Measurements from ENCODE around the gene NELL1.

NELL1 gene

DNA sequence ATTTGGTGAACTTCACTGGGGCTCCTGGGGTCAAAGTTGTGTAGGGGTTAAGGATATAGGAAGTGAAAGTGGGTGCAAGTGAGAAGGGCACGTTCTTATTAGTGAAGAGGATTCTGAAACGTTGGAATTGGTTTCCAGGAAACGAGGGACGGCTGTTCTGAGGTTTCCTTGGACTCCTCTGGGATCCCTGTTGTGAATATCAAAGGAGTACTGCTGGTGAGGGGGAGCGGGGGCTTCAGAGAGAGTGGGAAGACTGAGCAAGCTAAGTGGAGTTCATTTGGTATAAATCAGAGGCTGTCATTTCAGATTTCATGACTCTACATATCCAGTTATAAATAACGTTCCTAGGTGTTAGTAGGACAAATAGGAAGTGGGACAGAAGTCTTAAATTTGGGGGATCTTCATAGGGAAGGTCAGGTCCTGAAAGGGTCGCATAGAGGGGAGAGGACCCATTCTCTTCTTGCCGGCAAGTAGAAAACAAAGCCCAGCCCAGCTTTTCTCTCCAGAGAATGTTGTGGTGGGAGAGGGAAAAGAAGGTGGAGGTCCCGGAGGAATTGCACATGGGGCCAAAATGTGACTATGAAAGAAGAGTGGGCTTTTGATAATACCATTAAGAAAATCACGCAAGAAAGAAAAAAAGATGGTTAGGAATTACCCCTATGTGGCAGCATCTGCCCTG, 1.1 kb upstream of the NELL1 start:
- in situ Hi-C loops (cut with MboI; ENCODE audit: low sequenced_read_pairs) = no loop called here

DNA sequence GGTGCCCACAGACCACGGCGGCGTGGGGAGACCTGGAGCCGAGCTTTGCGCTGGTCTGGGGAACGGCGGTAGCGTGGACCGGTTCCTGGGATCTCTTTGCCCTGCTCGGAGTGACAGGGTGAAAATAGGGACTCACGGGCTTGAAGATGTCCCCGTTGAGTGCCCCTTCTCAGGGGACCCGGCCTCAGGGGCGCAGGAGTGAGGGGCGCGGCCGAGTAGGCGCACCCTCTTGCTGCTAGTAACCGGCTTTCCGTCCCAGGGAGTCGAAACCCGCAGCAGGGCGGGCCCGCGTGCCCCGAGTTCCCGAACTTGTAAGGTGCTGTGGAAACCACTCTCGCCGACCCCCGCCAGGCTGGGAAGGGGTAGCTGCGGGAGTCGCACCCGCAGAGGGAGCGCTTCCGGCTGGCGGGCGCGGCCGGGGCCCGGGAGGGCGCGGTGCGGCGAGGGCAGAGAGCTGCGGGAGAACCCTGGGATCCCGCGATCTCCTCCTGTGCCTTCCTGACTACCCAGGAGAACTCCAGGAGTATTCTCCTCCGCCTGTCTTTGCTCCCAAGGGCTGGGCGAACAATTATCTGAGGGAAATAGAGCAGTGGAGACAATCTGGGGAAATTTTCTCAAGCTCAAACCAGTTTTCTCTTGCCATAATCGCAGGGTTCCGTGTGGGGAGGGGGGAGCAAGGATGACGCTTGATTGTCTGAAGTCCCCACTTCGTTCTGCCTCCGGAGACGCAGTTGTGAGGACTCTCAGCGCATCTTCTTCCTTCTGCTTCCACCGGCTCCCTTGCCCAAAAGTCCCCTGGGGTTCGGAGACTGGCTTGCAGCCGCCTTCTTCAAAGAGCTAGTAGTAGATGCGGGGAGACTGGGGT, 666 bp downstream of the NELL1 start:
- in situ Hi-C loops (cut with MboI; ENCODE audit: low sequenced_read_pairs) = no loop called here

DNA sequence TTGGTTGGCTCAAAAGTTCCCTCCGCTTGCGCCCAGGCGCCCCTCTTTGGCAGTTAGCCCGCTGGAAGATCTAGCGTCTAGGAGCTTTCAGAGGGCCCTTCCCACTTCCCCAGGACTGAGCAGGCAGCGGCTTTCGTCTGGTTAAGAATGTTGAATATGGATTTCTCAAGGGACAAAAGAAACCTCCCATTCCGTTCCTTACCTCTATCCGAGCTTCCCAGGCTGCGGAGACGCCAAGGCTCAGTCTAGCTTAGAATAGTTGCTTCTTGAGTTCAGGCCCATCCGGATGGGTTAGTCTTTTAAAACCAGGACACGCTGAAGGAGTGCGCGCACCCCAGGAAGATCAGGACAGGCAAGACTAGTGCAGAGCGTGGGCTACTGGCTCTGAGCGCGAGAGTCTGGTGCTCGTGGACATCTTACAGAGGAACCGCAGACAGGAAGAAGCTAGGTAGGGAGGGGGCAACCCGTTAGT, 1.6 kb downstream of the NELL1 start:
- in situ Hi-C loops (cut with MboI; ENCODE audit: low sequenced_read_pairs) = no loop called here

DNA sequence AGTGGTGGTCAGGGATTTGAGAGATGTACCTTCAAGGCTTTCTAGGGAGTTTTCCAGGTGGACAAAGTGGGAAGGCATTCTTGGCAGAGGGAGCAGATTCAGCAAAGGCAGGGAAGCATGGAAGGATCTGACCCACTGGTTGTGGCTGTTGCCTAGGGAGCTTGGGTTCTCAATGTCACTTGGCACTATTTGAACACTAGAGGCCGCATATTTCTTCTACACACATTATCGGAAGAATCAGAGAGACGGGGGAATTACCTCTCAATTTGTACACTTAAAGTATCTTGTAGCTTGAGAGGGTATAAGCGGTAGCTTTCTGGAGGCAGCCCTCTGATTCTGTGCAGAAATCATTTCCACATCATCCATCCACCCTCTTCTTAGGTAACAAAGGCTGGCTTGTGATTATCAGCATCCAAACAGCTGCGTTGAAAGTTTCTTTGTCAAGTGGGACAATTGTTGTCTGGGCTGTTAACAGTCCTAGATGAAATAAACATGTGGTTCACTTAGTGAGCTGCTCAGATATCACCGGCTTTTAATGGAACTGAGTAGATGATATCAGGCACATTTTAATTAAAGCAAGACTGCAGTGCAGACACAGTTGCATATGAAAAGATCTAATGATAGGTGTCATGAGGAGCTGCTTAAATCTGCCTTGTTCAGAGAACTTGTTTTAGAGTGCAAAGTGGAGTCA, 2.6 kb downstream of the NELL1 start:
- in situ Hi-C loops (cut with MboI; ENCODE audit: low sequenced_read_pairs) = no loop called here

DNA sequence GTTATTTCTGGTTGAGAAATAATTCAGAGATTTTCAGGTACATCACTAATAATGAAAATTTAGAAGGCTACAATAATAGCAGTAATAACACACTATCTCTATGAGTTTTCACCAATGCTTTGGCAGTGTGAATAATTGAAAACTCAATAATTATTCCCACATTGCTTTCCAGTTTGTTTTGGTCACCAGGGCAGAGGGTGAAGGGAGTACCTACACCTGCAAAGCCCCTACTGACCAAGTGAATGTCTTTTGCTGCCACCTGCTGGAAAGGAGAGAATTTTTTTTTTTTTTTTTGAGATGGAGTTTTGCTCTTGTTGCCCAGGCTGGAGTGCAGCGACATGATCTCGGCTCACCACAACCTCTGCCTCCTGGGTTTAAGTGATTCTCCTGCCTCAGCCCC, 3.2 kb downstream of the NELL1 start:
- in situ Hi-C loops (cut with MboI; ENCODE audit: low sequenced_read_pairs) = no loop called here

DNA sequence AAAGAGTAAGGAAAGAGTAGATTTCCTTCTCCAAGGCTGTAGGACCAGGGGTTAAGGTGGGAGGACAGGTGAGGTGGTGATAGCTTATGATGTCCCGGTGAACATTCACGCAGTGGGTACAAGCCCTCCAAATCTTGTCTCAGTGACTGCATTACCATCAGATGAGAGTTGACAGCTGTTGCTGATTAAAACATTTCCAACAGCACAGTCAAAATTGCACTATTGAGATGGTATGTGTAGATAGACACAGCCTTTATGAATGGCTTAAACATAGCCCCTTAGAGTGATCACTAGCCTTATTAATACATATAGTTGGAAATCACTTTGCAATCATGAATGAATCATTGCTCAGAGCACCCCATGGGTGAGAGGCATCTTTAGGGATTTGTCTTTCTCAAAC, 7.3 kb downstream of the NELL1 start:
- in situ Hi-C loops (cut with MboI; ENCODE audit: low sequenced_read_pairs) = no loop called here

DNA sequence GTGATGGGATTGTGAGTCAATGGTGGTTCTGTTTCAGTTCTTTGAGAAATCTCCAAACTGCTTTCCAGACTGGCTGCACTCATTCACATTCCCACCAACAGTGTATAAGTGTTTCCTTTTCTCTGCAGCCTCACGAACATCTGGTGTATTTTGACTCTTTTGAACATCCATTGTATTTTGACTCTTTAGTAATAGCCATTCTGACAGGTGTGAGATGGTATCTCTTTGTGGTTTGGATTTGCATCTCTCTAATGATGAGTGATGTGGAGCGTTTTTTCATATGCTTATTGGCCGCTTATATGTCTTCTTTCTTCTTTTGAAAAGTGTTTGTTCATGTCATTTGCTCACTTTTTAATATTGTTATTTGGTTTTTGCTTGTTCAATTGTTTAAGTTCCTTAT, 19.4 kb downstream of the NELL1 start:
- in situ Hi-C loops (cut with MboI; ENCODE audit: low sequenced_read_pairs) = no loop called here

DNA sequence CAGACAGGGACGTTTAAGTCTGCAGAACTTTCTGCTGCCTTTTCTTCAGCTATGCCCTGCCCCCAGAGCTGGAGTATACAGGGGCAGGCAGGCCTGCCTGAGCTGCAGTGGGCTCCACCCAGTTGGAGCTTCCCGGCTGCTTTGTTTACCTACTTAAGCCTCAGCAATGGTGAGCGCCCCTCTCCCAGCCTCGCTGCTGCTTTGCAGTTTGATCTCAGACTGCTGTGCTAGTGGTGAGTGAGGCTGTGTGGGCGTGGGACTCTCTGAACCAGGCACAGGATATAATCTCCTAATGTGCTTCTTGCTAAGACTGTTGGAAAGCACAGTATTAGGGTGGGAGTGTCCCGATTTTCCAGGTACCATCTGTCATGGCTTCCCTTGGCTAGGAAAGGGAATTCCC, 38.5 kb downstream of the NELL1 start:
- in situ Hi-C loops (cut with MboI; ENCODE audit: low sequenced_read_pairs) = no loop called here

DNA sequence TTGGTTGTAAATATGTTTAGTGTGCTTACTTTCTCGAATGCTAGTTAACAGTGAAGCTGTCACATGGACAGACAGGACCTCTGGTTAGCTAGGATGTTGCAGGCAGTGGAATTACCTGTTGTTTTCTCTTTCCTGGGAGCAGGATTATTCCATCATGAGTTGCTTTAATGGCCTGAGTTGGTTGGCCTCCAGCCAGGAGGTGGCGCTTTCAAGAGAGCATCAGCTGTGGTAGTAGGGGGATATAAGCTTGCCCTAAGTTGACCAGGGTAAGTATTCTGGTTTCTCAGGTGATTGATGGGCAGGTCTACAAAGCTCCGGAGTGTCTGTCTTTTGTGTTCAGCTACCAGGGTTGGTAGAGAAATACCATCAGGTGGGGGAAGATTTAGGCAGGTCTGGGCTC, 43.5 kb downstream of the NELL1 start:
- in situ Hi-C loops (cut with MboI; ENCODE audit: low sequenced_read_pairs) = no loop called here

DNA sequence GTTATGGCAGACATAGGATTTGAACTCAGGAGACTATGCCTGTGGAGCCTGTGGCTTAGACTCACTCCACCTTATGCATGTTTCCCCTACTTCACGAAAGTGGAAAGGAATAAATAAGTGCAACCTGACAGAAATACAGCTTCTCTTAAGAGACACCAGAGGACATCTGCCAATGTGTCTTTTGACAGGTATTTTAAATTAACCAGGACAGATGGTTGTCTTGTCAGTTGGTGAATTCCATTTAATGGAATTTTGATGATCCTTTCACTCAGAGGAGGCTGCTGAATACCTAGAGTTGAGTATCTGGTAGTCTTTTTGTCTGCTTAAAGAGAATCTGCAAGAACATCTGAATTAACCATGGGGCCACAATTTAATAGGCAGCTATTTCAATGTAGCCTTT, 46.1 kb downstream of the NELL1 start:
- in situ Hi-C loops (cut with MboI; ENCODE audit: low sequenced_read_pairs) = no loop called here

DNA sequence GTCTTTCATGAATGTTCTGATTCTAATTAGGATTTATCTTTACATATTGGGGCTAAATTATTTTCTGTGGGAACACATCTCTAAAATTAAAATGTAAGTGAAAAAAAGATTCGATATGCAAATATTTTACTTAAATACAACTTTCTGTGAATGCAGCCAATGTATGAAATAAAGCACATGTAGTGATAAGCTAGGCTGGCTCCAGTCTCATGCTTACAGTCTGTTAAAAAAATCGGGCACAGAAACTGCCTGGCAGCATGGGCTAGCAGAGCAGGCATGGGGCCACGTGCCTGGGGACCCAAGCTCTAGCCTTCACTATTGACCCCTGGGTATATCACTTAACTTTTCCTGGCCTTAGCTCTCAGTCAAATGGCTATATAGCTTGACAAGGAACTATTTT, 46.5 kb downstream of the NELL1 start:
- in situ Hi-C loops (cut with MboI; ENCODE audit: low sequenced_read_pairs) = no loop called here

DNA sequence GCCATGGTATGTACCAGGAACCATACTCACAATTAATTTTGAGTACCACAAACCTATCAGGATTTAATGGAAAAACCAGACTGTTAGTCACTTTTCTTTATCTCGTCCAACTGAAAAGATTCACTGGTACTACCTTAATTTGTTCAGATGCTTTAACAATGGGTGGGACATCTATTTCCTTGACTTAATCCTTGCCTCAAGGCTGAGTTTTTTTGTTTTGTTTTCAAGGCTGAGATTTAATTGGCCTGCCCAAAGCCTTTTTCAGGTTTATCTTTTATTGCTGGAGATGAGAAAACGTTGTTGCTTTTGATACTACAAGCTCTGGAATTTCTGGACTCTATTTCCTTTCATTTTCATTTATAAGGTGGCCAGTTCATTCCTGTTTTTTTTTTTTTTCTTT, 50.4 kb downstream of the NELL1 start:
- in situ Hi-C loops (cut with MboI; ENCODE audit: low sequenced_read_pairs) = no loop called here

DNA sequence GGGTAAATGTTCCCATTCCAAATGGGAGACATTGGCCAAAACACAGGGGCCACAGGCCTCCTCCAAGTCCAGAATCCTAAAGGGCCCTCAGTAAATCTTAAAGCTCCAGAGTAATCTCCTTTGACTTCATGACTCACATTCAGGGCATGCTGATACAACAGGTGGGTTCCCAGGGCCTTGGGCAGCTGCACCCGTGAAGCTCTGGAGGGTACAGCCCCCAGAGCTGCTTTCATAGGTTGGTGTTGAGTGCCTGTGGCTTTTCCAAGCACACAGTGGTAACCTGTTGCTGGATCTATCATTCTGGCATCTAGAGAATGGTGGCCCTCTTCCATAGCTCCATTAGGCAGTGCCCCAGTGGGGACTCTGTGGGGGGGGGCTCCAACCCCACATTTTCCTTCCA, 54.0 kb downstream of the NELL1 start:
- in situ Hi-C loops (cut with MboI; ENCODE audit: low sequenced_read_pairs) = no loop called here

DNA sequence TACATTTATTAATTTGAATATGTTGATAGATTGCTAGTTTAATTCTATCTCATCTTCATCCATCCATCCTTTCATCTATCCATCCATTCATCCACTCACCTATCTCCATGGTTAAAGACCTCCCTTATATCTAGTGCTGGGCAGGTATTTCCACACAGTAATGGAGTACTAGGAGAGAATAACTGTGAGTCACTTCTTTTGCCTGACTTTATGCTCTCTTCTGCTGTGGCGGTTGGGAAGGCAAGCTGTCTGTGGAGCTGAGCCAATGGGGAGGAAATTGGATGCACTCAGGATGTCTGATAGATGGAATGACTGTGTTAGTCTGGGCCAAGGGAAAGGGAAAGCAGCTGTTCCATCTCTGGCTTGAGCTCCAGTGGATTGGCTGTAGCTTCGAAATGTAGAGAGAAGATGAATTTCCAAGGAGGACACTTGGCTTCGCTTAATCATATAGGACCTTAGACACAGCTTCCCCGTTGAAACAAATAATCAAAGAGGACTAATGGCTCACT, 60.3 kb downstream of the NELL1 start:
- in situ Hi-C loops (cut with MboI; ENCODE audit: low sequenced_read_pairs) = no loop called here

DNA sequence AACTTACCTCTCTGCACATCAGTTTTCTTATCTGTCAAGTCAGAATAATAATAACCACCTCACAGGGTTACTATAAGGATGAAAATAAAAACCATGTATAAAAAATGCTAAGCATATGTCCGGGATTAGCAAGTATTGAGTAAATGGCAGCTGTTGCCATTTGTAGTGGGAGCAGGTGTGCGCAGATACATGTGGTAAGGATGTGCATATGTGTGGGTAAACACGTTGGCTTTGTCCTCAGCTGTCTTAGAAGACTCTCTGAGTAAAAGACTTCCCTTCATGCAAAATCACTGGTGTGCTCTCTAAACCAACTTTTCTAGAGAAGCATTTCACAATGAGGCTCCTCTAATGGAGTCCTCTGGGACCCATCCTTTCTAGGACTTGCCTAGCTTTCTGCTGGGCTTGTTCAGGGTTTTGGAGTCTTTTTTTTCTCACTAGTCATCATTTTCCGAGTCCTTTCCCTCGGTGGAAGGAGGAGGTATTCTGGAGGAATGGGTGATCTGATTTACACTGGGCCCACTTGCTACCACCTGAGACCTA, 62.4 kb downstream of the NELL1 start:
- in situ Hi-C loops (cut with MboI; ENCODE audit: low sequenced_read_pairs) = no loop called here

DNA sequence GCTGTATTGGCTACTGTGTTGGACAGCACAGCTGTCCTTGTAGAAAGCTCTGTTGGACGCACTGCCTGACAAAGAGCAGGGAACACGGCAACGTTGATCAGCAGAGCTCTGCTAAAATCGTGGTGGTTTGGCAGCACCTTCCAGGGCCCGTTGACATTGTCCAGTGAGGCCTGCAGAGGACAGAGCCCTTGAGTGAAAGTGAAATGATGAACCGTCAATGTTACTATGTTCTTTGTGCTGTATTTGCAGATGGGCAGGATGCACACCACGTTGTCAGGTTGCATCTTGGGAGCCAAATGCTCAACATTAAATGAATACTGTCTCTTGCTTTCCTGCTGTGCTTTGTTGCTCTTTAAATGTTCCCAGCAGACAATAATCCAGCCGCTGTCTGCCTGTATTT, 69.7 kb downstream of the NELL1 start:
- in situ Hi-C loops (cut with MboI; ENCODE audit: low sequenced_read_pairs) = no loop called here

DNA sequence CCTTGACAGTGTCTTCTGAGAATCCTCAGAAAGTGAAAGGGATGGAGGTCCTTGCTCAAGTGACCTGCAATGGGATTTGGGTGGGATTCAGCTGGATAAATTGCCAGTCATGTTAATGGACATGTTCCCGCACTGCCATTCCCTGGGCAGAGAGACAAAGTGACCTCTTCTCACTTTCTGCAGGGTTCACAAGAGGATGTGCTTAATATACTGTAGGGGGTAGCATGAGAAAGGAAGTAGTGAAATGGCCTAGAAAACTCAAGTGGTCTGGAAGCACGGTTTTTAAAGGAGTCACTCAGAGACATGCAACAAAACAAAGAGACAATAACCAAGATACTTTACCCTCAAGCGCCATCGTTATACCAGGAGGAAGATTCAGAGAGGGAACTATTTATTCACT, 70.2 kb downstream of the NELL1 start:
- in situ Hi-C loops (cut with MboI; ENCODE audit: low sequenced_read_pairs) = no loop called here

DNA sequence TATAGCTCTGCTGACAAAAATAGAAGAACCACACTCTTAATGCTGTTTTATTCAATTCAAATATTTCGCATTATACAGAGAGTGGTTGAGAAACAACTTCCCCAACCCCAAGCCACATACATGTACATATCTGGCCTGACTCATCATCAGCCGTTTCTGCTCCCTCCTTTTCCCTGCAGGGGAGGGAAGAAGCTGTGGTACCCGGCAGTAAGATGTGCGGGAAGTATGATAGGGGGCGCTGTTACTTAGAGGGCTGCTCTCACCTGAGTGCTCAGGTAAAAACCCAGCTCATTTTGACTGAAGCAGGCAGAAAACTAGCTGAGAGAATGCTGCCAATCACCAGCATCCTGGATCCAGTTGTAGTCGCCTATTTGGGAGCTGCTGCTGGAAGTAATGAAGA, 85.5 kb downstream of the NELL1 start:
- in situ Hi-C loops (cut with MboI; ENCODE audit: low sequenced_read_pairs) = no loop called here

DNA sequence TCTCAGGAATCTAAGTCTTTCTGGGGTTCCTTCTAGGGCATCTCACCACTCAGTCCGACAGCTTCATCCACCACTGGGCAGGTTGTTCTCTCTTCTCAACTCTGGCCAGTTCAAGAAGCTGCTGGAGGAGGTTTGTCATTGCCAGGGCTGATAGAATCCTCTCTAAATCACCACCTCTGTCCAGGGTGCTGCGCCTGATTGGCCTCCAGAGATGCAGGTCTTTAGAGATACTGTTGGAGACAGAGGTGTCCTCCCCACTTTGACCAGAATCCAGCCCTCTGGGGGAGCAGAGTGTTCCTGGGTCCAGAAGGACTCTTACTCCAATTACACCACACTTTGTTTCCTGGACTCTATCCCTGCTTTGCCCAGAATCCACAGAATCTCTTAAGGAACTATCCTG, 90.2 kb downstream of the NELL1 start:
- in situ Hi-C loops (cut with MboI; ENCODE audit: low sequenced_read_pairs) = no loop called here

DNA sequence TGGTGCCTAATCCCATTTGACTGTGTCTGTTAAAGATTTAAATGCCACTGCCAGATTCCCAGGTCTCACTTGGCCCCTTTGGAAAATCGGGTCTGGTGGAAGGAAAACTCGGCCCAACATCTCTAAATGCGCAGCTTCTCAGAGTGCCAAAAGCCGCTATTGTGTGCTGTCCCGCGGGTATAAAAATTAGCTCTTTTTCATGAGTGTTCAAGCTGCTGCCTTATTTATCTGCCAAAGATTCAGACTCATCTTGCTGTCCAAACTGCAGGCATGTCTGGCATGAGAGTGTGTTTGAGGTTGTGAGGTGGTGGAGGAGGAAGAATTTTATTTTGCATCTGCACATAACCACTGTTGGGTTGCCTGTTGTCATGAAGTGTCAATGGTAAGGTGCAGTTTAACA, 91.4 kb downstream of the NELL1 start:
- in situ Hi-C loops (cut with MboI; ENCODE audit: low sequenced_read_pairs) = no loop called here

DNA sequence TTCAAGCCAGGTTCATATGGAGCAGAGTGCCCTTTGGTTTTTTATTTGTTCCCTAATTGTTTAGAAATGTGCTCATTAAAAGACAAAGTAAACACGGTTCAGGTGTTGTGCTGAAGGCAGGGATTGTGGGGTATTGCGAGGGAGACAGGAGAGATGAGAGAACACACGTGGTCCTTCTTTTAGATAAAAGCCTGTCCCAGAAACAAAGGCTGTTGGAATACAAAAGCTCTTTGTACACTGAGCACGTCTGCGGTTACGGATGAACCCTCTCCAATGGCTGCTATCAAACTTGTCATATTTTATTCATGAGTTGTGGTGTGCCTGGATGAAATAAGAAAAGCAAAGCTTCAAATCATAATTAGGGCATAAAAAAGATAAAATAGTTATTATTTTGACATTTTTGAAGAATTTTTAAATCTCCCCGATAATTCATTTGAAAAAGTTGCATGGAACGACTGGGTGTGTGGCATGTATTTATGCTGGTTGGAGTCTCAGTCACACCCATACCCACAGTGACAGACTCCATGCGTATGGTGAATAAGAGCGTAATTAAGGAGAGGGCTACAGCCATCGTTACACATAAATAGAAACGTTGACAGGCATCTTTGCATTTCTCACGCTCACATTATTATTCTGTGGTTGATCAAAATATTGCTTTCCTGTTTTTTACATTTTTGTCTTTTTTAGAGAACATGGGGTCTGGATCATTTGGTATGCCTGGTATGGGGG, 92.9 kb downstream of the NELL1 start:
- in situ Hi-C loops (cut with MboI; ENCODE audit: low sequenced_read_pairs) = no loop called here

All from HL-60/S4 (cell line).